NCI-H2107 treated with DMSO at 0.1 percent for 48 hours (cell line): Measurements from ENCODE around the gene CPED1.
A peak's percentile ranks its signal among the peaks of the same experiment; 100 is the strongest.
"Not testable (repeated sequence)": the region's sequence is repeated elsewhere in the genome, so short reads cannot be mapped to it uniquely, and the experiment has no call there.

Experiments
- DNase-seq: peaks from one replicate; lab custom pipeline; 2025; ENCODE audit not compliant: unreplicated experiment; lab: John Stamatoyannopoulos, UW

Gene CPED1

GRCh38 chr7:120996333-120996987, 7.9 kb downstream of the CPED1 start:
- peak; percentile 20 for DNase-seq

GRCh38 chr7:120996988-120997345, 8.5 kb downstream of the CPED1 start:
- no peak for DNase-seq

DNA sequence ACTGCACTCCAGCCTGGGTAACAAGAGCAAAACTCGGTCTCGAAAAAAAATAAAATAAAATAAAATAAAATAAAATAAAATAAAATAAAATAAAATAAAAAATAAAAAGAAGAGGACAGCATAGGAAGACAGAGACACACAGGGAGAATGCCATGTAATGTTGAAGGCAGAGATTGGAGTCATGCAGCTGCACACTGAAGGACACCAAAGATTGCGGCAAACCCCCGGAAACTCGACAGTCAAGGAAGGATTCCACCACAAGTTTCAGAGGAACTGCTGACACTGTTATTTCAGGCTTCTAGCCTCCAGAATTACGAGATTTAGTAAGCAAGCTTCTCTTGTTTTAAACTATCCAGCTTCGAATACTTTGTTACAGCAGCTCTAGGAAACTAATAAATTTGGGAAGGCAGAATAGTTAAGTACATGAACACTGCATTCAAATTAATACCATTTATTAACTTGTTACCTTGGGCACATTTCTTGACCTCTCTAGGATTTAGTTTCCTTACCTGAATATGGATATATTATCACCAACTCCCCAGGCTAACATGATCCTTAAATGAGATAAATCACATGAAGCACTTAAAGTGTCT, 9.5 kb downstream of the CPED1 start:
- DNase-seq, result no peak

DNA sequence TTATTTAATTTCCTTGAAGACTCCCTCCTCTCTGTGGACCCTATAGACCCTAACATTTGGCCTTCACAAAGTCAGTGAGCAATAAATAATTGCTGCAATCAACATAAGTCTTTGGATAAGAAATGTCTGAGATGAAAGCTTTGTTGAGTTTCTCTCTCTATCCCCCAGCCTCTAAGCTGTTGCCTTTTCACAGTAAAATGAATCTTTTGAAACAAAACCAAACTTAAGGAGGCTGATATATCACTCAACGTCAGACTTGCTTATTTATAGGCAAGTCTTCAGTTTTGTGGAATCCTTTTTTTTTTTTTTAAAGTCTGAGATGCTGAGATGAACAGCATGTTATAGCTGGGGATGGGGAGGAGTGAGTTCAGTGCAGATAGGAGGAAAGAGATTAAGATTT, 10.0 kb downstream of the CPED1 start:
- no peak for DNase-seq

GRCh38 chr7:120998996-120999565, 10.6 kb downstream of the CPED1 start:
- no peak for DNase-seq

DNA sequence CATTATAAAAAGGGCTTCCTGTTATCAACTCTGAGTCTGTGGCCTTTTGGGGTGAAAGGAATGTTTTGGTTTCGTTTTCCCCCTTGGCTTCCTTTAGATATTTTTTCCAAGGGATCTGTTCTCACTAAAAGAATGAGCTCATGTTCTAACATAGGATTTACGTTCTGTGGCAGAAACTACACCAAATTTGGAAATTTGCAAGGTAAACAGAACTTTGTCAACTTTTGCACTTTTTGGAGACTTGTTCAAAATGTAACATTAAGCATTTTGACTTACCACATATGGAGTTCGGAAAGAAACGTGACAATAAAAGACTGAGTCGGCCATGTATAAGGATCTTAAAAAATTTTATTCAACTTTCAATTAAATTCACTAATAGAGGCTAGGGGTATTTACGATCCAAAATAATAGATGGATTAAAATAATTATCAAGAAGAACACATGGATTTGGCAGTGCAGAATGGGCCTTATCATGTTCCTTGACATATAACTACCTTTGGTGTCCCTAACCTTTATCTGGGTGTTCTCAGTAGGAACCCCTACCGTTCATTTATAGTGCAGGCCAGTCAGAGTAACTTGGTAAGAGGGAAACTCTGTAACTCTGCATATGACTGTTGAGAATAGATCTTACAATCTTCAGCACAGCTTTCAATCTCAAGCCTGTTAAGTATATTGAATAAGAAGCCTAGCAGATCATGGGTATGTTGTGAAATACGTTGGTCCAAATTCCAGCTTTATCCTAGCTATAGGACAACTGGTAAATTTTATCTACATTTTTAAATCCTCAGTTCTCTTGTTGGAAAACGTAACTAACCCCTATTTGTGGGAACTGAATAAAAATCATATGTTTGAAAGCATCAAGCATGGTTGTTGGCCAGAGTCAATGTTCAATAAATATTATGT, 11.8 kb downstream of the CPED1 start:
- no peak for DNase-seq

GRCh38 chr7:121001234-121001906, 12.9 kb downstream of the CPED1 start:
- no peak for DNase-seq

DNA sequence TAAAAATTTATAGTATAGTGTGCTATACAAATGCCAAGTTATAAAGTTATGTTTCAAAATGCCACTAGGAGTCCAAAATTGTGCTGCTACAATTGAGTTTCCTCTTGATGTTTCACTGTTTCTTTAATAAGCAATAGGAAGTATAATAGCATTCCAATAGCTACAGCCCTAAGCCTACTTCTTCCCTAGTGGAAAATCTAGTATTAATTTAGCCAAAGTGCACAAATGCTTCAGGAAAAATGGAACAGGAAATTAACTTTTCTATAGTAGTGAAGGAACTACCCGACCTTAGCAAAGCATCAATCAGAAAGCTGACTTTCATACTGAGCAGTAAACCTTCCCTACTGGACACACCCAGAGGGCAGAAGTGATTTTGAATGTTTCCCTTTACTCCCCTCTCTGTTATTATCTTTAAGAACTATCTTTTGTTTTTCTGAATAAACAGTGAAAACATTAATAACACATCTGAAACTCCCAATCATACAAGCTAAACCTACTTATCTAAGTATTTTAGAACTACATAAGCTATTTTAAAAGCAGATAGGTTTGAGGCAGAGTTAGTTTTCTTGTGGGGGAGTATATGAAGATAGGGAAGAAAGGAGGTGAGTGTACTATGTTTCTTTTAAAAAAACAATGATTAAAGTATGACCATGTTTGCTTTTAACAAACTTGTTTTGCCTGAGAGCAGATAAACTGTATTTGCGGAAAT, 13.7 kb downstream of the CPED1 start:
- no peak for DNase-seq

DNA sequence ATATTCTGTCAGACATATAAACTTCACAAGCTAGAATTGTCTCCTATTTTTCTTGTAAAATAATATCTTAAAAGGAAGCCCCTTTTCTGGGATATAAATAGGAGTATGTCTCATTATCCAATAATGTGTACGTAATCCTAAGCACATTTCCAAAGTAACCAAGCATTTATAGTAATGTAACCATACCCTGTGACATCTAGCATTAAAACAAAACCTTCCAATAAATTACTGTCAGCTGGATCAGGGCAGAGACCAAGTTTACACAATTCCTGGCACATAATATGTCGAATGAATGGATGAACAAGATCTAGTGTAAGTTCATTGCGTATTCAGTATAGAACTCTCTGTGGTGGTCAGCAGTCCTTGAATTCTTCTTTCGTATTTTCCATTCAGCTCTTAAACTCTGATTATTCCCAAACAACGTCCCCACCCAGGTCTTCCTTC, 14.3 kb downstream of the CPED1 start:
- no peak for DNase-seq

DNA sequence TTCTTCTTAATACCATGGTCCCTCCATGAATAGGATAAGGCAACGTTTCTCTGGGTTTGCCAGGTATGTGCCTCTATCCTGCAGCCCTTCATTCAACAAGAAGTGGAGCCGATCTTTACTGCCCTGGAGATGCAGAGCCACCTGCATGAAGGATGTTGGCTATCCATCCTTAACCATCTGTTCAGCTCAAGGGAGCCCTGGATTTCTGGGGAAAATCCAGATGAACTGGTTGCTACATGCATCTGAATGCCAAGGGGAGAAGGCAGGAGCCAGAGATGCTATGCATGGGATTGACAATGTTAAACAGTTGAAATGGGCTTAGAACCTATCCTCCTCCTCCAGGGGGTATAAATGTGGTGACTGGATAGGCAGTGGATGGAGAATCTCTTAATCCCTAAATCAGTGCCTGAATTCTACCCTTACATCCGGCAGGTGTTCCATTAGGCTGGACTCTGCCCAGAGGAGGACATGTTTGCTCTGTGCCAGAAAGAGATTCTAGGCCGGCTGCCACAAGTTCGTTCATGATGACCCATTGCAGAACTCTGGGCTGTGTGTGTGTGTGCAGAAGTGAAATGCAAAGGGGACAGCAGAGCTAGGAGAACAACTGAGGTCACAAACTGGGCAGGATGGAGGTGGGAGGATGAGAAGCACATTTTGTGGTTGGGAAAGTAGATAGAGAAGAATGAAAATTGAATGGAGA, 15.6 kb downstream of the CPED1 start:
- no peak for DNase-seq

GRCh38 chr7:121005058-121005457, 16.5 kb downstream of the CPED1 start:
- DNase-seq, result not testable (repeated sequence)

GRCh38 chr7:121005996-121006584, 17.6 kb downstream of the CPED1 start:
- no peak for DNase-seq

DNA sequence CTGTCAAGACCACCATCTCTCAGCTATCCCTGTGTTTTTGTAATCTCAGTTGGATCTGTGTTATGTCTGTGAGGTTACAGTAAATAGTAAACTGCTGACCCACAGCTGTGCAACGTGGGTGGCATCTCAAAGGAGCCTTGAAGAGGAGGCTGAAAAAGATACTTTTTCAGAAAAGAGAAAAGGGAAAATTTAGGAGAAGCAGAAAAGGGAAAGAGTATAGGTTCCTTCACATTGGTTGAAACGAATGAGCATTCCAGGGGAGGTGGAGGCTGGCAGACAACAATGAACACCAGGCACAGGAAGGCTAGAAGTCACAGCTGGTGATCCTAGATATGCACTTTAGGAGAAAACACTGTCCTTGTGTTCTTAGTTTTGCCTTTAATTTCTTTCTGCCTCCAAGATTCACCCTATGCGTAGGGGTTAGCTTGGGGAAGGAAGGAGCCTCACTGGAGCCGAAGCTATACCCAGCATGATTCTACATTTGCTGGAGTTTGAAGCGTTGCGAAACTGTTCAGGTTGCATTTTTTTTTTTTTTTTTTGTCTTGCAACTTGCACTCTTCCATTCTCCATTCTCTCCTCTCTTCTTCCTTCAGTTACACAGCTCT, 18.3 kb downstream of the CPED1 start:
- no peak for DNase-seq

DNA sequence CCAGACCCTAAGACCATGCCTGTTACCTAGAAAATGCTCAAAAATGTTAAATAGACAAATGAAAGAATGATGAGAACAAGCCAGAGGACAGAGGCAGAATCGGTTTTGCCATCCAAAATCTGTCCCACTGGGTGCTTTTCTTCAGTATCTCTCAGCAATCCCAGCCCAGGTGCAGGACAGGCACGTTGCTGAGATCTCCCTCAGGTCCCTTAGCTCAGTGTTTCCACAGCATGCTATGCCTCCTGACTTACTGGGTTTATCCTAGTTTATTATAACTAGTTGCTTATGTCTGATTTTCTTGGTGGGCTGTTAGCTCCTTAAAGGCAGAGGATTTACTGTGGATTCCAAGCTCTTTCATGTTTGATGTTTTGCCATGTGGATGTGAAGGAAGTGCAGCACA, 20.3 kb downstream of the CPED1 start:
- DNase-seq, result no peak

DNA sequence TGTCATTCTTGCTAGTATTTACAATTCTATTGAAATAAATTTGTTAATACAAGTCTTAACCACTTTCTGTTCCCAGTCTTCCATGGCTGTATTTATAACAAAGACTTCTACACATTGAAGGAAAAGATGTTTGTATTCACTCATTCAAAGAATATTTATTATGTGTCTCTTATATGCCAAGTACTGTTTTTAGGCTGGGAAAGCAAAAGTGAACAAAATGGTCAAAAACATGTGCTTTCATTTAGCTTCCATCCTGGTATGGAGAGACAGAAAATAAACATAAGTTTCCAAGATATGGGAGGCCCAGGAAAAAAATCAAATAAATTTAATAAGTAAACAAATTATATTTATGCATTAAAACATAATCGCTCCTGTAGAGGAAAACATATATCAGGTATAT, 22.9 kb downstream of the CPED1 start:
- no peak for DNase-seq

GRCh38 chr7:121012170-121012874, 23.8 kb downstream of the CPED1 start:
- DNase-seq, result no peak

GRCh38 chr7:121012919-121013318, 24.4 kb downstream of the CPED1 start:
- no peak for DNase-seq

DNA sequence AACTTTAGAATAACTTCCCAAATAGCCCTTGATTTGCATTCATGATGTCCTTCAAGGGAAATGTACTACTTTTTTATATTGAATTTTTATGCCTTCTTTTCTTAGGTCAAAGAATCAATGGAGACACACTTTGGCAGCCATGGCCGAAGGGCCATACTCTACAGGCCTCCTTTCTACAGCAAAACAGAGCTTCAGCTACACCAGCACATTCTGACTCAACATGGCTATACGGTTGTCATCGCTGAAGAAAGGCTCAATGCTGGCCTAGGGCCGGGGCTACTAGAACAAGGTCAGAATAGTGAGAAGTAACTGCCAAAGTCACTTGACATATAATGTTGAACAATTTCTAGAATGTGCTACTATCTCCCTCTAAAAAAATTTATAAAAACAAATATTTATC, 27.0 kb downstream of the CPED1 start:
- no peak for DNase-seq

DNA sequence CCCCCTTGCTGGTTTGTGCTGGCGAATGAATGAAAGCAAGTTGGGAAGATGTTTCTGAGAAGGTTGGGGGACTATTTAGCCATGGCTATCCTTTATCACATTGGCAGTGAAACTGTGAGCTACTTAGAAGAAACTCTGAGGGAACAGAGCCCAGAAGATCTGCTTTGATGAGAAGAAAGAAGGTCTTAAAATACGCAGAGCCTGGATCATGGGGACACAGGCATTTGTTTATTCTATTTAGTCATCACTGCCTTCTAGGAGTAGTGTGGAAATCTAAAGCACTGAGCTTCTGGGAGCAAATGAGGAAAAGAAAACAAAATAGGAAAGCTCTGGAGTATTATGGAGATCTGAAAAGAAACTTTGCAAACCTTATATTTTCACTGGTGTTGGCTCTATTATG, 28.5 kb downstream of the CPED1 start:
- DNase-seq, result no peak
